CD14-positive monocyte (primary cell): ENCODE data around the gene SLC39A3. TPM values are rescaled to one million over a fixed set of nuclear protein-coding genes. Genes with fewer than 3 reads are reported as not detected.
A peak's percentile ranks its signal among the peaks of the same experiment; 100 is the strongest.

Source experiments
- DNase-seq, 3 donors: peaks; one replicate each; pipeline ENCODE4 v3.0.0-alpha.2; 2011 to 2022
- H2AFZ ChIP-seq: 2 replicates; pipeline ENCODE4 v1.6.0; 2012; ENCODE audit warnings: mild to moderate bottlenecking, low read depth, low read length, inconsistent platforms; ENCODE audit not compliant: insufficient read depth, poor library complexity, severe bottlenecking
- H3K27ac ChIP-seq, 2 donors: 1 replicate in 1 of 2; 2 replicates in 1 of 2; pipeline ENCODE4 v1.5.1; 2012 to 2013; ENCODE audit warnings: low read length in 2 of 2, control low read depth in 1 of 2, inconsistent platforms in 1 of 2, low read depth in 1 of 2, mild to moderate bottlenecking in 1 of 2
- H3K27me3 ChIP-seq, 2 donors: one replicate each; pipeline versions ENCODE4 v1.6.0 to v1.6.1; 2011 to 2013; ENCODE audit warnings: low read length in 2 of 2; ENCODE audit not compliant: control insufficient read depth in 2 of 2, insufficient read depth in 2 of 2
- H3K36me3 ChIP-seq, 2 donors: replicated peaks in 1 of 2; 1 replicate in 1 of 2; 2 replicates in 1 of 2; pipeline versions ENCODE4 v1.5.1 to v1.6.1; 2012 to 2013; ENCODE audit warnings: low read length in 2 of 2, control low read depth in 1 of 2, inconsistent platforms in 1 of 2, mild to moderate bottlenecking in 1 of 2; ENCODE audit not compliant: insufficient read depth in 2 of 2, control insufficient read depth in 1 of 2
- H3K4me1 ChIP-seq, 2 donors: 1 replicate in 1 of 2; 2 replicates in 1 of 2; pipeline versions ENCODE4 v1.5.1 to v1.6.1; 2012 to 2013; ENCODE audit warnings: low read length in 2 of 2, control low read depth in 1 of 2, inconsistent platforms in 1 of 2, mild to moderate bottlenecking in 1 of 2, moderate library complexity in 1 of 2; ENCODE audit not compliant: insufficient read depth in 2 of 2, control insufficient read depth in 1 of 2
- H3K4me2 ChIP-seq: replicated peaks from 2 replicates; pipeline ENCODE3; 2012; ENCODE audit warnings: low read length, moderate library complexity, mild to moderate bottlenecking; ENCODE audit not compliant: poor library complexity, severe bottlenecking; ENCODE audit errors: extremely low read depth
- H3K4me3 ChIP-seq, 3 experiments: fragments of 200-600 bp in 1 of 3; sonication (generic) in 1 of 3; replicated peaks in 1 of 3; 1 replicate in 2 of 3; 2 replicates in 1 of 3; pipeline ENCODE4 v1.5.1; 2011 to 2013; ENCODE audit warnings: low read length in 3 of 3, mild to moderate bottlenecking in 3 of 3, control low read depth in 2 of 3, low read depth in 2 of 3, inconsistent platforms in 1 of 3, moderate library complexity in 1 of 3
- H3K79me2 ChIP-seq: 2 replicates; pipeline ENCODE4 v1.6.0; 2012; ENCODE audit warnings: mild to moderate bottlenecking, control low read depth, inconsistent platforms, low read length, moderate library complexity; ENCODE audit not compliant: insufficient read depth
- H3K9ac ChIP-seq: 2 replicates; pipeline ENCODE4 v1.6.0; 2017; ENCODE audit warnings: low read length, mild to moderate bottlenecking; ENCODE audit not compliant: insufficient read depth, poor library complexity, severe bottlenecking
- H3K9me3 ChIP-seq, 2 donors: replicated peaks in 1 of 2; 1 replicate in 1 of 2; 2 replicates in 1 of 2; pipeline versions ENCODE4 v1.5.1 to v1.6.1; 2012 to 2013; ENCODE audit warnings: low read length in 2 of 2, control low read depth in 1 of 2; ENCODE audit not compliant: control insufficient read depth in 1 of 2, insufficient read depth in 1 of 2
- H4K20me1 ChIP-seq: 2 replicates; pipeline ENCODE4 v1.6.0; 2012; ENCODE audit warnings: mild to moderate bottlenecking, low read length, control low read depth, moderate library complexity; ENCODE audit not compliant: insufficient read depth
- H3K27ac Mint-ChIP-seq, 7 donors: one replicate each; pipeline ENCODE4 v1.8.0; 2020; ENCODE audit warnings: mild to moderate bottlenecking in 7 of 7, mixed read lengths in 7 of 7, moderate library complexity in 6 of 7, inconsistent platforms in 2 of 7
- H3K27me3 Mint-ChIP-seq, 3 donors: one replicate each; pipeline ENCODE4 v1.8.0; 2021 to 2022; ENCODE audit warnings: low read depth in 3 of 3, mild to moderate bottlenecking in 3 of 3, mixed read lengths in 3 of 3, moderate library complexity in 3 of 3, inconsistent platforms in 1 of 3
- H3K36me3 Mint-ChIP-seq, 2 donors: one replicate each; pipeline ENCODE4 v1.8.0; 2020; ENCODE audit warnings: mixed read lengths in 2 of 2, inconsistent platforms in 1 of 2, mild to moderate bottlenecking in 1 of 2
- H3K4me1 Mint-ChIP-seq: one replicate; pipeline ENCODE4 v1.8.0; 2020; ENCODE audit warnings: mild to moderate bottlenecking, mixed read lengths
- H3K4me3 Mint-ChIP-seq, 2 donors: one replicate each; pipeline ENCODE4 v1.8.0; 2020; ENCODE audit warnings: mild to moderate bottlenecking in 2 of 2, mixed read lengths in 2 of 2, moderate library complexity in 1 of 2
- H3K9me3 Mint-ChIP-seq, 7 donors: one replicate each; pipeline ENCODE4 v1.8.0; 2020 to 2022; ENCODE audit warnings: mixed read lengths in 7 of 7, mild to moderate bottlenecking in 6 of 7, moderate library complexity in 6 of 7, inconsistent platforms in 2 of 7
- WGBS: methylation state at CpG from one replicate; pipeline ENCODE4 v1.1.5; 2013; ENCODE audit warnings: missing lambda C conversion rate; ENCODE audit not compliant: insufficient coverage; 5-methylcytosine and 5-hydroxymethylcytosine counted together
- intact Hi-C, 2 donors: fragments of 100-400 bp; cut with micrococcal nuclease; formaldehyde crosslinking; loops; one replicate each; pipeline versions ENCODE4 v1.15.0 to v1.15.1; 2023
- polyA plus RNA-seq, 3 donors: library from polyadenylated mRNA; depleted of rRNA in 1 of 3; unstranded in 2 of 3; stranded (reverse) in 1 of 3; fragments of 300-500 nt in 2 of 3; fragments of >200 nt in 1 of 3; fragmentation: Illumina TruSeq in 2 of 3; gene quantifications; 1 replicate in 2 of 3; 2 replicates in 1 of 3; pipeline ENCODE4 v1.2.3, GENCODE V29; 2012 to 2021
- TF ChIP-seq, protein P1 (sequence below): fragments of 200-600 bp; IDR thresholded peaks from one replicate; pipeline ENCODE4 v1.8.0; 2022; ENCODE audit warnings: antibody characterized with exemption, mild to moderate bottlenecking

Gene SLC39A3
- polyA plus RNA-seq, 3 donors: 14.2 to 39.5 (median 37.0) TPM

DNA sequence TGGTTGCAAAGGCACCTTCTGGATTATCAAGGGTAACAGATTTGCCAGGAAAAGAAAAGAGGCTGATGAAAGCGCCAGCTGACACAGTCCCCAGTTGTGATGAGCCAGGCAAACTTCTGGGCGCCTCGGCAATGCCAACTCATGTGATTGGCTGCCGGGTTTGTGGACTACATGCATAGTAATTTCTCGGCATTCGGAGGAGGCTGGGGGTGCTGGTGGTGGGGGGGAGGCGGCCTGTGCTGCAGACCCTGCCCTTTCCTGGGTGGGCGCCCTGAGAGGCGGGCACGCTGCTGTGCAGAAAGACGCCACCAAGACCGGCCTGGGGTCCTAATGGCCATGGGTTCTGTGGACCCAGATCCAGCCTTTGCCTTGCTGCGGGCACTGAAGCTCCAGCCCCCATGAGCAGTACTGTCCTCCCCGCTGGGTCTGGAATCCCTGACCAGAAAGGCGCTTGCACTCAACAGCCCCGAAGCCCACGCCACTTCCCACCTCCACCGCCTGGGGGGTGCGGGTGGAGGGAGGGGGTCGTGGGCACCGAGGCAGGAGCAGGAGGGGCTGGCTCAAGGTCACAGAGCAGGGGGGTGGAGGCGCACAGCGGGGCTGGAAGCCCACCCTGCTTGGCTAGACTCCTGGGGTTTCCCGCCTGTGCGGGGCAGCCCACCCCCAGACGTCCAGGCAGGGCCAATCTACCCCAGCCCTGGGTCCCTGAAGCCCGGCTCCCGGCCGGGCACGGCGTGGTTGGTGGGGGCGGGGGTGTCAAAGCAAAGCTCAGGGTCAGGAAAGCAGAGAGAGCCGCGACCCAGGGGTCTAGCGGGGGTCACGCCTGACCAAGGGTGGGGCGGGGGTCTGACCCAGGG is 19.7 kb downstream of the SLC39A3 start:
- TF ChIP-seq, protein P1, sequence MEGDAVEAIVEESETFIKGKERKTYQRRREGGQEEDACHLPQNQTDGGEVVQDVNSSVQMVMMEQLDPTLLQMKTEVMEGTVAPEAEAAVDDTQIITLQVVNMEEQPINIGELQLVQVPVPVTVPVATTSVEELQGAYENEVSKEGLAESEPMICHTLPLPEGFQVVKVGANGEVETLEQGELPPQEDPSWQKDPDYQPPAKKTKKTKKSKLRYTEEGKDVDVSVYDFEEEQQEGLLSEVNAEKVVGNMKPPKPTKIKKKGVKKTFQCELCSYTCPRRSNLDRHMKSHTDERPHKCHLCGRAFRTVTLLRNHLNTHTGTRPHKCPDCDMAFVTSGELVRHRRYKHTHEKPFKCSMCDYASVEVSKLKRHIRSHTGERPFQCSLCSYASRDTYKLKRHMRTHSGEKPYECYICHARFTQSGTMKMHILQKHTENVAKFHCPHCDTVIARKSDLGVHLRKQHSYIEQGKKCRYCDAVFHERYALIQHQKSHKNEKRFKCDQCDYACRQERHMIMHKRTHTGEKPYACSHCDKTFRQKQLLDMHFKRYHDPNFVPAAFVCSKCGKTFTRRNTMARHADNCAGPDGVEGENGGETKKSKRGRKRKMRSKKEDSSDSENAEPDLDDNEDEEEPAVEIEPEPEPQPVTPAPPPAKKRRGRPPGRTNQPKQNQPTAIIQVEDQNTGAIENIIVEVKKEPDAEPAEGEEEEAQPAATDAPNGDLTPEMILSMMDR: no peak
- Histone ChIP-seq H3K79me2 (no peaks in the 10 kb centered on the region), H3K36me3 (no peaks in the 10 kb centered on the region), H3K9ac (no peak overlapping the region), H3K27ac (no peak overlapping the region), H3K9me3 (peaks cover 9 to 17% of the 10 kb centered on the region in 2 donors), H3K4me2 (peak overlapping the region; percentile 19), H3K27me3 (peaks cover 12 to 32% of the 10 kb centered on the region in 2 donors), H3K4me1 (peaks cover 9 to 10% of the 10 kb centered on the region in 2 donors), H4K20me1 (no peaks in the 10 kb centered on the region), H3K4me3 (no peak overlapping the region), H2AFZ (no peak overlapping the region)
- peak overlapping the region in 1 of 2 donors; percentile 54 for H3K4me3 Mint-ChIP-seq
- intact Hi-C loops: no loop called here
- no peak overlapping the region for H3K27ac Mint-ChIP-seq
- peaks cover 7% of the 10 kb centered on the region for H3K4me1 Mint-ChIP-seq
- peaks cover 6 to 16% (median 14%) of the 10 kb centered on the region in 7 donors for H3K9me3 Mint-ChIP-seq
- no peaks in the 10 kb centered on the region for H3K36me3 Mint-ChIP-seq
- 7% methylated on average over 27 of the region's 37 CpGs for WGBS
- no peak for DNase-seq
- peaks cover 24 to 62% (median 36%) of the 10 kb centered on the region in 3 donors for H3K27me3 Mint-ChIP-seq

DNA sequence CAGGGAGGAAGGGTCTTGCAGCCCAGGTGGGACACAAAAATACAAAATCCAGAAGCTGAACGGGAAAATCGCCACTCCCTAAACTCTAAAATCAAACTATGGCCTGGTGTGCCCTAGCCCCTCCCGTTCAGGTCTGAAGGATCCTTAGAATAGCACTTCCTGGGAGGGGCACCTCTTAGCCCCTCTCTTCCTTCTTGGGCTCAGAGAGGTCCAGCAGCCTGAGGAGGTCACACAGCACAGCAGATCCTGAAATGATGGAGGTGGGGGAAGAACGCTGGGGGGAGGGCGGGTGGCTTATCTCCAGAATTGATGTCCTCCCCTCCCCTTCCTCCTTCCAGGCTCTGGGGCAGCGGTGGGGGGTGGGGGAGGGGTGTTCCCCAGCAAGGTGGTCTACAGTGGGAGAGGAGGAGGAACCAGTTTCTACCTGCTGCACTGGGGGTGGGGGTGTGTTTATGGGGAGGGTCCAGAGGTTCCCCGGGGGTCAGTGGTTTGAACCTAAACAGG is 20.5 kb downstream of the SLC39A3 start:
- H4K20me1 ChIP-seq: no peaks in the 10 kb centered on the region
- DNase-seq: no peak
- H3K4me3 ChIP-seq: no peak overlapping the region
- no peak overlapping the region for H2AFZ ChIP-seq
- H3K27me3 Mint-ChIP-seq: peaks cover 22 to 62% (median 36%) of the 10 kb centered on the region in 3 donors
- no peaks in the 10 kb centered on the region for H3K36me3 Mint-ChIP-seq
- H3K9me3 Mint-ChIP-seq: peaks cover 8 to 21% (median 17%) of the 10 kb centered on the region in 7 donors
- no peak overlapping the region for H3K9ac ChIP-seq
- peaks cover 7% of the 10 kb centered on the region for H3K4me1 Mint-ChIP-seq
- 90% methylated on average over 3 of the region's 7 CpGs for WGBS
- peaks cover 9 to 10% of the 10 kb centered on the region in 2 donors for H3K4me1 ChIP-seq
- no peak overlapping the region for H3K27ac ChIP-seq
- H3K36me3 ChIP-seq: no peaks in the 10 kb centered on the region
- intact Hi-C loops: no loop called here
- TF ChIP-seq, protein P1: no peak
- no peak overlapping the region for H3K4me2 ChIP-seq
- H3K27me3 ChIP-seq: peaks cover 12 to 32% of the 10 kb centered on the region in 2 donors
- peak overlapping the region in 1 of 2 donors; percentile 64 for H3K4me3 Mint-ChIP-seq
- no peaks in the 10 kb centered on the region for H3K79me2 ChIP-seq
- no peak overlapping the region for H3K27ac Mint-ChIP-seq
- H3K9me3 ChIP-seq: peaks cover 14 to 21% of the 10 kb centered on the region in 2 donors
